Ascending aorta (tissue), 2 donors: Measurements from ENCODE around the gene MLKL. TPM values are rescaled to one million over a fixed set of nuclear protein-coding genes. Genes with fewer than 3 reads are reported as not detected.
"Not testable (repeated sequence)": the region's sequence is repeated elsewhere in the genome, so short reads cannot be mapped to it uniquely, and the experiment has no call there.

Source experiments
- DNase-seq, 2 donors: peaks; one replicate each; pipeline ENCODE4 v3.0.0-alpha.2; 2019; ENCODE audit warnings: low spot score in 2 of 2
- H3K27ac ChIP-seq, 2 donors: fragments of 200-600 bp; sonication (generic); one replicate each; pipeline ENCODE4 v1.5.1; 2016 to 2017; ENCODE audit warnings: mild to moderate bottlenecking in 1 of 2
- H3K27me3 ChIP-seq: fragments of 200-600 bp; sonication (generic); one replicate; pipeline ENCODE4 v1.5.1; 2017
- H3K36me3 ChIP-seq, 2 donors: fragments of 200-600 bp; sonication (generic); one replicate each; pipeline ENCODE4 v1.5.1; 2016
- H3K4me1 ChIP-seq, 2 donors: fragments of 200-600 bp; sonication (generic); one replicate each; pipeline ENCODE4 v1.5.1; 2016 to 2017; ENCODE audit warnings: mild to moderate bottlenecking in 1 of 2
- H3K4me3 ChIP-seq, 2 donors: fragments of 200-600 bp; sonication (generic); one replicate each; pipeline ENCODE4 v1.5.1; 2016 to 2017; ENCODE audit warnings: mild to moderate bottlenecking in 1 of 2
- H3K9me3 ChIP-seq, 2 donors: fragments of 200-600 bp; sonication (generic); one replicate each; pipeline ENCODE4 v1.5.1; 2016
- CTCF ChIP-seq, 3 experiments: fragments of 200-600 bp in 2 of 3; fragments of 450-650 bp in 1 of 3; sonication (generic) in 2 of 3; IDR thresholded peaks; one replicate each; pipeline ENCODE4 v1.5.1; 2016 to 2019; ENCODE audit warnings: antibody characterized with exemption in 3 of 3, mild to moderate bottlenecking in 1 of 3, moderate library complexity in 1 of 3
- intact Hi-C: fragments of 100-400 bp; cut with DNase I; formaldehyde crosslinking; loops from one replicate; pipeline ENCODE4 v1.15.1; 2023
- total RNA-seq: library from RNA; depleted of rRNA; stranded (reverse); fragments of >200 nt; gene quantifications from one replicate; pipeline ENCODE4 v1.1.0, GENCODE V29; 2016

MLKL gene
- total RNA-seq, 1 donor from 2014 or later: 4.0 TPM

- no peaks in the 10 kb centered on the region for H3K27me3 ChIP-seq
- peaks cover 0 to 2% of the 10 kb centered on the region in 2 donors for H3K4me1 ChIP-seq
- intact Hi-C loops: no loop called here
- H3K27ac ChIP-seq: no peak overlapping the region
- no peaks in the 10 kb centered on the region for H3K9me3 ChIP-seq
- peak in 1 of 2 donors; percentile 69 for DNase-seq
- no peak overlapping the region for H3K4me3 ChIP-seq
- no peaks in the 10 kb centered on the region for H3K36me3 ChIP-seq
- peak in 2 of 3 experiments; percentile 15 to 34 for TF ChIP-seq CTCF (IDR thresholded peaks at IDR 0.05)
Observed at GRCh38 chr16:74724820-74725549, 24.3 kb upstream of the MLKL start.

- Histone ChIP-seq H3K36me3 (no peaks in the 10 kb centered on the region), H3K4me1 (peaks cover 0 to 2% of the 10 kb centered on the region in 2 donors), H3K9me3 (no peaks in the 10 kb centered on the region), H3K27ac (no peak overlapping the region), H3K4me3 (no peak overlapping the region), H3K27me3 (no peaks in the 10 kb centered on the region)
- DNase-seq: no peak
- intact Hi-C loops: no loop called here
- no peak for TF ChIP-seq CTCF (IDR thresholded peaks at IDR 0.05)
Observed at GRCh38 chr16:74723256-74723655, 22.6 kb upstream of the MLKL start.

DNA sequence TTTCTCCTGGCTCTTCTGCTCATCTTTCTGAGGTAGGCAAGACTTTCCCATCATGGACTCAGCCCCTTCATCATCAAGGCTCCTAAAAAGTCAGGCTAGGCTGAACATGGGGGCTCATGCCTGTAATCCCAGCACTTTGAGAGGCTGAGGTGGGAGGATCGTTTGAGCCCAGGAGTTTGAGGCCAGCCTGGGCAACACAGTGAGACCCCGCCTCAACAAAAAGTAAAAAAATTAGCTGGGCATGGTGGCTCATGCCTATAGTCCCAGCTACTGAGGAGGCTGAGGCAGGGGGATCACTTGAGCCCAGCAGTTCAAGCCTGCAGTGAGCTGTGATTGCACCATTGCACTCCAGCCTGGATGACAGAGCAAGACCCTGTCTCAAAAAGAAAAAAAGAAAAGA, 21.5 kb upstream of the MLKL start:
- H3K4me3 ChIP-seq, H3K27ac ChIP-seq, H3K27me3 ChIP-seq, H3K9me3 ChIP-seq, H3K36me3 ChIP-seq, intact Hi-C loops, H3K4me1 ChIP-seq, DNase-seq: not testable (repeated sequence)

DNA sequence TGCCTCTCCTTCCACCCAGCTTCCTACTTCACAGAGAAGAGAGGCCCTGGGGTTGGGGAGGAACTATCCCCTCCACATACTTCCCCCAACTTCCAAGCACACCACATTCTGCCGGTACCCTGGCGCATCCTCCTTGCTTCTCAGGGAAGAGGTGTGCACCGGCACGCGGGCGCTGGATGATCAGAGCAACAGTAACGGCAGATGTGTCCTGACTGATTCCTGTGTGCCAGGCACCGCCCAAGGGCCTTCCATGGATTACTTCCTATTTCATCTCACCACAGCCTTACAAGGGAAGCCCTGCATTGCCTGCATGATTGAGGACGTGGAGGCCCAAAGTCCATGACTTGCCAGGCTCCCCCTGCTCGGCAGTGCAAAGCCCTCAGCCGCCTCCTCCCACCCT, 21.1 kb upstream of the MLKL start:
- no peak overlapping the region for H3K27ac ChIP-seq
- TF ChIP-seq CTCF (IDR thresholded peaks at IDR 0.05): no peak
- H3K27me3 ChIP-seq: no peaks in the 10 kb centered on the region
- no peaks in the 10 kb centered on the region for H3K9me3 ChIP-seq
- H3K4me1 ChIP-seq: peaks cover 0 to 2% of the 10 kb centered on the region in 2 donors
- H3K4me3 ChIP-seq: no peak overlapping the region
- H3K36me3 ChIP-seq: no peaks in the 10 kb centered on the region
- no peak for DNase-seq
- intact Hi-C loops: no loop called here

GRCh38 chr16:74720579-74720978, 19.9 kb upstream of the MLKL start:
- DNase-seq: no peak
- Histone ChIP-seq H3K4me1 (peaks cover 0 to 2% of the 10 kb centered on the region in 2 donors), H3K27ac (no peak overlapping the region), H3K36me3 (no peaks in the 10 kb centered on the region), H3K27me3 (no peaks in the 10 kb centered on the region), H3K9me3 (no peaks in the 10 kb centered on the region), H3K4me3 (no peak overlapping the region)
- no peak for TF ChIP-seq CTCF (IDR thresholded peaks at IDR 0.05)
- intact Hi-C loops: no loop called here

- Histone ChIP-seq H3K27ac (no peak overlapping the region), H3K36me3 (no peaks in the 10 kb centered on the region), H3K4me1 (no peaks in the 10 kb centered on the region), H3K27me3 (no peaks in the 10 kb centered on the region), H3K9me3 (no peaks in the 10 kb centered on the region), H3K4me3 (no peak overlapping the region)
- intact Hi-C loops: no loop called here
- no peak for TF ChIP-seq CTCF (IDR thresholded peaks at IDR 0.05)
- no peak for DNase-seq
Observed at GRCh38 chr16:74718741-74719610, 18.3 kb upstream of the MLKL start.
